ENCODE results near the gene APOBEC2.

Gene APOBEC2

DNA sequence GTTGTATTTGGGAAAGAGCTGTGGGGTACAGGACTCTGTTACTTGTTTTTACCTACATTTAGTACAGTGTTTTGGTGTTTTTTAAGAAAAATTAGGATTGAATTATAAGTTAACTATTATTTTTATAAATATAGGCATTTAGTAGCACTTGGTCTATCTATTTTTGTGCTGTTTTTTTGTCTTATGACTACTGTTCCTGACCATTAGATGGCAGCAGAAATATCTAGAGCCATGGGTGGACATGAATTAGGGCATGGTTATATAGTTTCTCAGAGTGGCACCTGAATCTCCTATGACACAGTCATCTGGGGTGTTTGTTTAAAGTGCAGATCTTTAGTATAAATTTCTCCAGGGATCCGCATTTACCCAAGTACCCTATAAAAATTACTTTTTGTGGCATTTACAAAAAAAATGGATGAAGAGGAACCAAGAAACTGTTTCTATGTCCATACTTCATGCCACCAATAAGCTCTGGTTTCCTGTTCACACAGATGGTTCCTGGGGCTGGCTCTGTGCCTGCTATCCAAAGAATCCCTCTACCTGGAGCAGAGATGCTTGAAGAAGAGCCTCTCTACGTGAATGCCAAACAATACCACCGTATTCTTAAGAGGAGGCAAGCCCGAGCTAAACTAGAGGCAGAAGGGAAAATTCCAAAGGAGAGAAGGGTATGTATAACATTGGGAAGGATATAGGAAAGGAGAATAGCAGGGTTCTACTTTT lies 39.6 kb downstream of the APOBEC2 start:
- no peak for DNase-seq

GRCh38 chr6:41093729-41094128 lies 40.7 kb downstream of the APOBEC2 start:
- no peak for DNase-seq

DNA sequence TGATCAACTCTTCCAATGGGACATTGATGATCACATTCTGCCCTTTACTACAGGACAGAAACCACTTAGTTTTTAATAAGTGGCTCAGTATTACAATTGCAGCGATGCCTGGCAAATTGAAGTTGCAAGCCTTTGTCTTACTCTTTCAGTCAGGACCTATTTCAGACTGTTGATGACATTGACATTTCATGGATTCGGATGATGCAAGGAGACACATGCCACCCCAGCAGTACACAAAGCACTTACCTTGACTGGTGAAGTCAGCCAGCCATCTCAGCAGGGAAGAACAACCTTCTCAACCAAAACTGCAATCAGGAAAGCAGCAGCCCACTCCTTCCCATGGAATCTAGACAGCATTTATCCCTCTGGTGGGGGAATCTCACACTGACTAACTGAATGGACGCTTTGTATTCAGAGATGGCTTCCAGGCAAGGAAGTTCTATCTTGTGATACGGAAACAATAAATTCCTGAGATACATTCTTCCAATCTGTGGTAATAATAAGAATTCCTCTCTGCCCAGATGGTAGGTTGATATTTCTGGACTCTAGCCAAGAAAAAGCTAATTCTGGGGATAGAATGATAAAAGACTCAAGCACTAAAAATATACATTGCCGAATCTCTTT lies 44.6 kb downstream of the APOBEC2 start:
- no peak for DNase-seq

- DNase-seq, result no peak
These were observed 45.4 kb downstream of the APOBEC2 start for GRCh38 chr6:41098366-41098765.

GRCh38 chr6:41100871-41101287 lies 47.9 kb downstream of the APOBEC2 start:
- no peak for DNase-seq

GRCh38 chr6:41103847-41104246 lies 50.8 kb downstream of the APOBEC2 start:
- no peak for DNase-seq

- DNase-seq, result no peak
These were observed 58.0 kb downstream of the APOBEC2 start for GRCh38 chr6:41111017-41111416.

Data from effector CD4-positive, alpha-beta T cell (primary cell).